Fibroblast of lung (primary cell): ENCODE data around the gene PLLP. TPM values are rescaled to one million over a fixed set of nuclear protein-coding genes. Genes with fewer than 3 reads are reported as not detected.

Source experiments
- DNase-seq, 2 donors: peaks; one replicate each; pipeline versions ENCODE4 v3.0.0 to v3.0.0-alpha.2; 2010; ENCODE audit warnings: low read depth in 2 of 2
- H2AFZ ChIP-seq: 2 replicates; pipeline ENCODE4 v1.5.1; 2012; ENCODE audit warnings: low read length, control low read depth, inconsistent platforms
- H3K27ac ChIP-seq: 2 replicates; pipeline ENCODE4 v1.5.1; 2011; ENCODE audit warnings: low read length, control low read depth; ENCODE audit not compliant: insufficient read depth
- H3K27me3 ChIP-seq: 2 replicates; pipeline ENCODE4 v1.5.1; 2011; ENCODE audit warnings: mild to moderate bottlenecking, low read length; ENCODE audit not compliant: control insufficient read depth, insufficient read depth
- H3K36me3 ChIP-seq: 2 replicates; pipeline ENCODE4 v1.5.1; 2011; ENCODE audit warnings: low read length; ENCODE audit not compliant: control insufficient read depth, insufficient read depth
- H3K4me1 ChIP-seq: 2 replicates; pipeline ENCODE4 v1.5.1; 2011; ENCODE audit warnings: low read length; ENCODE audit not compliant: control insufficient read depth, insufficient read depth; ENCODE audit errors: extremely low read depth
- H3K4me2 ChIP-seq: 2 replicates; pipeline ENCODE4 v1.5.1; 2011; ENCODE audit warnings: low read length, control low read depth; ENCODE audit not compliant: insufficient read depth; ENCODE audit errors: extremely low read depth
- H3K4me3 ChIP-seq, 4 experiments: fragments of 200-600 bp in 1 of 4; sonication (generic) in 1 of 4; replicated peaks in 1 of 4; 2 replicates each; pipeline ENCODE4 v1.5.1; 2011 to 2016; ENCODE audit warnings: low read length in 4 of 4, low read depth in 3 of 4, mild to moderate bottlenecking in 3 of 4, control low read depth in 2 of 4, inconsistent platforms in 1 of 4, mixed read lengths in 1 of 4; ENCODE audit not compliant: insufficient read depth in 1 of 4; ENCODE audit errors: control extremely low read depth in 1 of 4
- H3K79me2 ChIP-seq: 2 replicates; pipeline ENCODE4 v1.5.1; 2012; ENCODE audit warnings: mild to moderate bottlenecking, low read length, inconsistent platforms; ENCODE audit not compliant: control insufficient read depth, insufficient read depth
- H3K9ac ChIP-seq: 2 replicates; pipeline ENCODE4 v1.5.1; 2011; ENCODE audit warnings: mild to moderate bottlenecking, low read length, control low read depth; ENCODE audit not compliant: insufficient read depth
- H3K9me3 ChIP-seq: 2 replicates; pipeline ENCODE4 v1.5.1; 2012; ENCODE audit warnings: low read depth, low read length; ENCODE audit not compliant: control insufficient read depth, insufficient read depth
- H4K20me1 ChIP-seq: 2 replicates; pipeline ENCODE4 v1.5.1; 2011; ENCODE audit warnings: low read length; ENCODE audit not compliant: control insufficient read depth, insufficient read depth; ENCODE audit errors: extremely low read depth
- EZH2 ChIP-seq: IDR thresholded peaks from 2 replicates; pipeline ENCODE4 v1.5.1; 2012; ENCODE audit warnings: low read length, control low read depth, mild to moderate bottlenecking; ENCODE audit errors: missing control alignments
- polyA plus RNA-seq, 2 donors: library from polyadenylated mRNA; depleted of rRNA in 1 of 2; stranded (reverse) in 1 of 2; unstranded in 1 of 2; fragments of >200 nt; gene quantifications; 2 replicates each; pipeline ENCODE4 v1.2.1, GENCODE V29; 2011 to 2012; ENCODE audit warnings: missing spikeins in 1 of 2
- total RNA-seq: library from RNA; depleted of rRNA; stranded (reverse); fragments of >200 nt; gene quantifications from 2 replicates; pipeline ENCODE4 v1.2.1, GENCODE V29; 2014
- TF ChIP-seq, protein P1 (sequence below), 2 donors: IDR thresholded peaks in 1 of 2; conservative IDR thresholded peaks in 1 of 2; 1 replicate in 1 of 2; 2 replicates in 1 of 2; pipeline ENCODE4 v1.5.1; 2011 to 2012; ENCODE audit warnings: low read length in 2 of 2, control low read depth in 1 of 2, inconsistent platforms in 1 of 2, low read depth in 1 of 2, mild to moderate bottlenecking in 1 of 2

Gene PLLP
- total and polyA plus RNA-seq, 2 donors (not counting 1 experiment from before 2014, with no cell fraction given) = 0.05 TPM; not detected in 1

DNA sequence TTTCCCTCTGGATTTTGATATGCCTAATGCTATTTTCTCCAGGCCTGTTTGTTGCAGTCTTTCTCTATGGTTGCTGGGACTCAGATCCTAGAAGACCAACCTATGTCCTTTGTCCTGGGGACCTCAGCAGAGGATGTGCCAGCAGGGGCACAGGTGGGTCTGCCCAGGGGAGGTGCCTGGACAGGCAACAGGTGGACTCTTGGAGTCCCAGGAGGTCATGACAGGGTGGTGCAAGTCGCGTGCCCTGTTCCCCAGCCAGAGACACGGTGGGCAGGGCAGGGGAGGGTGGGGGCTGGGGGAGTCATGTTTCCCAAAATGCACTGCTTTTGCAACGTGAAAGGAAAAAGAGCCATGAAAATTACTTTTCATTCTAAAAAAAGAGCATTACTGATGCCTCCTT lies 26.3 kb upstream of the PLLP start:
- Histone ChIP-seq H3K27ac (no peak overlapping the region), H3K79me2 (no peaks in the 10 kb centered on the region), H3K4me2 (no peak overlapping the region), H3K9ac (no peak overlapping the region), H3K4me1 (no peaks in the 10 kb centered on the region), H3K36me3 (no peaks in the 10 kb centered on the region), H3K9me3 (no peaks in the 10 kb centered on the region), H4K20me1 (no peaks in the 10 kb centered on the region), H2AFZ (no peak overlapping the region), H3K4me3 (no peak overlapping the region), H3K27me3 (peaks cover 4% of the 10 kb centered on the region)
- TF ChIP-seq, protein P1, sequence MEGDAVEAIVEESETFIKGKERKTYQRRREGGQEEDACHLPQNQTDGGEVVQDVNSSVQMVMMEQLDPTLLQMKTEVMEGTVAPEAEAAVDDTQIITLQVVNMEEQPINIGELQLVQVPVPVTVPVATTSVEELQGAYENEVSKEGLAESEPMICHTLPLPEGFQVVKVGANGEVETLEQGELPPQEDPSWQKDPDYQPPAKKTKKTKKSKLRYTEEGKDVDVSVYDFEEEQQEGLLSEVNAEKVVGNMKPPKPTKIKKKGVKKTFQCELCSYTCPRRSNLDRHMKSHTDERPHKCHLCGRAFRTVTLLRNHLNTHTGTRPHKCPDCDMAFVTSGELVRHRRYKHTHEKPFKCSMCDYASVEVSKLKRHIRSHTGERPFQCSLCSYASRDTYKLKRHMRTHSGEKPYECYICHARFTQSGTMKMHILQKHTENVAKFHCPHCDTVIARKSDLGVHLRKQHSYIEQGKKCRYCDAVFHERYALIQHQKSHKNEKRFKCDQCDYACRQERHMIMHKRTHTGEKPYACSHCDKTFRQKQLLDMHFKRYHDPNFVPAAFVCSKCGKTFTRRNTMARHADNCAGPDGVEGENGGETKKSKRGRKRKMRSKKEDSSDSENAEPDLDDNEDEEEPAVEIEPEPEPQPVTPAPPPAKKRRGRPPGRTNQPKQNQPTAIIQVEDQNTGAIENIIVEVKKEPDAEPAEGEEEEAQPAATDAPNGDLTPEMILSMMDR (conservative IDR thresholded peaks at IDR 0.05 in 1 of 2, IDR thresholded peaks at IDR 0.05 in 1 of 2; ENCODE audit: low read depth in 1 of 2, low read length in 2 of 2) = no peak
- TF ChIP-seq EZH2 = no peak
- DNase-seq = no peak

DNA sequence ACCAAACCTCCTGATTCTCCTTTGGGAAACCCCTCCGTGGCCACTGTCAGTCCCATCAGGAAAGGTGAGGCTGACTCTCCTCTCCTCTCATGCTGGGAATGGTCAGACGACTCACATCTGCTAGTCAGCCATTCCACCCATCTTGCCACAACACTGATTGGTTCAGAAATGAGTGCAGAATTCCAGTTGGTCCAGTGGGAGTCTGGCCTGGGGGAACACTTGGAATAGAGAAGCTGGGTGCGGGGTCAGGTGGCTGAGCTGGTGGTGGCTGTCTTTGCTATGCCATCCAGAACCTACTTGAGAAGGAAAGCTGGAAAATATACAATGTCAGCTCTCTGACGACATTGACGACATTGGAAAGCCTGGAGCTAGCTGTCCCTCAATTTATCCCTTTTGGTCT lies 23.6 kb upstream of the PLLP start:
- Histone ChIP-seq H3K27ac (no peak overlapping the region), H3K9ac (no peak overlapping the region), H3K4me1 (no peaks in the 10 kb centered on the region), H3K9me3 (no peaks in the 10 kb centered on the region), H3K79me2 (no peaks in the 10 kb centered on the region), H2AFZ (no peak overlapping the region), H3K4me3 (no peak overlapping the region), H3K36me3 (no peaks in the 10 kb centered on the region), H4K20me1 (no peaks in the 10 kb centered on the region), H3K27me3 (peaks cover 6% of the 10 kb centered on the region), H3K4me2 (no peak overlapping the region)
- no peak for DNase-seq
- no peak for TF ChIP-seq EZH2

DNA sequence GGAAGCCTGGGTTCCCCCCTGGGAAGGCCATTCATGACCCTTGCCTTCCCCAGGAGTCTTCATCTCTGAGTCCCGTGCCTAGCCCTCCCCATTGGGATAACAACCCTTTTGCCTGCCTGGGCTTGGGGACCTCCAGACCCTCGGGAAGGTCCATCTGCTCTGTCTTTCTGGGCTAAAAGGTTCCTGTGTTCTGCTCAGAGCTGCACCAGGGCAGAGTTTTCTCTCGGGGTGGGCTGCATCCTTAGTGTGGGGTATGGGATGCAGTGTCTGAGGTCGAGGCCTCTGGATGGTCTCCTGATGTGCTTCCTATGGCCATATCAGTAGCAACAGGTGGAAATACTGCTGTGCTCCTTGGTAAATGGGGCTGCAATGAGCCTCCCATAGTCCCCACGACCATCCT lies 22.9 kb upstream of the PLLP start:
- no peak overlapping the region for H3K4me3 ChIP-seq
- no peak overlapping the region for H2AFZ ChIP-seq
- H4K20me1 ChIP-seq = no peaks in the 10 kb centered on the region
- H3K27ac ChIP-seq = no peak overlapping the region
- peaks cover 6% of the 10 kb centered on the region for H3K27me3 ChIP-seq
- no peaks in the 10 kb centered on the region for H3K4me1 ChIP-seq
- DNase-seq = no peak
- H3K79me2 ChIP-seq = no peaks in the 10 kb centered on the region
- TF ChIP-seq, protein P1 (conservative IDR thresholded peaks at IDR 0.05 in 1 of 2, IDR thresholded peaks at IDR 0.05 in 1 of 2; ENCODE audit: low read depth in 1 of 2, low read length in 2 of 2) = no peak
- no peak overlapping the region for H3K9ac ChIP-seq
- no peaks in the 10 kb centered on the region for H3K9me3 ChIP-seq
- H3K4me2 ChIP-seq = no peak overlapping the region
- H3K36me3 ChIP-seq = no peaks in the 10 kb centered on the region
